Choroid plexus epithelial cell (primary cell): Measurements from ENCODE around the gene BAD.
A peak's percentile ranks its signal among the peaks of the same experiment; 100 is the strongest.
"Not testable (repeated sequence)": the region's sequence is repeated elsewhere in the genome, so short reads cannot be mapped to it uniquely, and the experiment has no call there.

Source experiments
- DNase-seq: peaks from one replicate; pipeline ENCODE4 v3.0.0-alpha.2; 2010; ENCODE audit warnings: low read depth
- H3K4me3 ChIP-seq: 2 replicates; pipeline ENCODE4 v1.5.1; 2011; ENCODE audit warnings: low read depth, mild to moderate bottlenecking, control low read depth, low read length, moderate library complexity
- TF ChIP-seq, protein P1 (sequence below): conservative IDR thresholded peaks from 2 replicates; pipeline ENCODE4 v1.5.1; 2011; ENCODE audit warnings: low read depth, mild to moderate bottlenecking, control low read depth, inconsistent platforms, low read length, moderate library complexity

Gene BAD

DNA sequence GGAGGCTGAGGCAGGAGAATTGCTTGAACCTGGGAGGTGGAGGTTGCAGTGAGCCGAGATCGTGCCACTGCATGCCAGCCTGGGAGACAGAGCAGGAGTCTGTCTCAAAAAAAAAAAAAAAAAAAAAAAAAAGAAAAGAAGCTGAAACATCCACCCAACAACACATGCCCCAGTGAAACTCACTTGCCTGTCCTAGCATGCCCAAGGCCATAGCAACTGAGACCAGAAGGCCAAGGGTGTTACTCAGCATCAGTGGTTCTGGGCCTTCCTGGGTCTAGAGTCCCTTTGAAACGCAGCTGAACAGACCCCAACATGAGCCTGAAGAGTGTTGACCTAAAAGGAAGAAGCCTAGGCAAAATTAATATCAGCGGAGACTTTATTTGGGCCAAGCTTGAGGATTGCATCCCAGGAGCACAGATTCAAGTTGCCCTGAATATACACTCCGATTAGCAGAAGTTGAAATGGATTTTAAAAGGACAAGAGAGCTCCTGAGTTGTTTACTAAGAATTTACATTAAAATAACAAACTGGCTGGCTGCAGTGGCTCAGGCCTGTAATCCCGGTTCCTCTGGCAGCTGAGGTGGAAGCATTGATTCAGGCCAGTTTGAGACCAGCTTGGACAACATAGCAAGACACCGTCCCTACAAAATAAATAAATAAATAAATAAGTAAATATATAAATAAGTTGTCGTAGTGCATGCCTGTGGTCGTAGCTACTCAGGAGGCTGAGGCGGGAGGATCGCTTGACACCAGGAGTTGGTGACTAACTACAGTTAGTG lies 40.4 kb upstream of the BAD start:
- TF ChIP-seq, protein P1, sequence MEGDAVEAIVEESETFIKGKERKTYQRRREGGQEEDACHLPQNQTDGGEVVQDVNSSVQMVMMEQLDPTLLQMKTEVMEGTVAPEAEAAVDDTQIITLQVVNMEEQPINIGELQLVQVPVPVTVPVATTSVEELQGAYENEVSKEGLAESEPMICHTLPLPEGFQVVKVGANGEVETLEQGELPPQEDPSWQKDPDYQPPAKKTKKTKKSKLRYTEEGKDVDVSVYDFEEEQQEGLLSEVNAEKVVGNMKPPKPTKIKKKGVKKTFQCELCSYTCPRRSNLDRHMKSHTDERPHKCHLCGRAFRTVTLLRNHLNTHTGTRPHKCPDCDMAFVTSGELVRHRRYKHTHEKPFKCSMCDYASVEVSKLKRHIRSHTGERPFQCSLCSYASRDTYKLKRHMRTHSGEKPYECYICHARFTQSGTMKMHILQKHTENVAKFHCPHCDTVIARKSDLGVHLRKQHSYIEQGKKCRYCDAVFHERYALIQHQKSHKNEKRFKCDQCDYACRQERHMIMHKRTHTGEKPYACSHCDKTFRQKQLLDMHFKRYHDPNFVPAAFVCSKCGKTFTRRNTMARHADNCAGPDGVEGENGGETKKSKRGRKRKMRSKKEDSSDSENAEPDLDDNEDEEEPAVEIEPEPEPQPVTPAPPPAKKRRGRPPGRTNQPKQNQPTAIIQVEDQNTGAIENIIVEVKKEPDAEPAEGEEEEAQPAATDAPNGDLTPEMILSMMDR = no peak
- H3K4me3 ChIP-seq = no peak overlapping the region
- DNase-seq = no peak

DNA sequence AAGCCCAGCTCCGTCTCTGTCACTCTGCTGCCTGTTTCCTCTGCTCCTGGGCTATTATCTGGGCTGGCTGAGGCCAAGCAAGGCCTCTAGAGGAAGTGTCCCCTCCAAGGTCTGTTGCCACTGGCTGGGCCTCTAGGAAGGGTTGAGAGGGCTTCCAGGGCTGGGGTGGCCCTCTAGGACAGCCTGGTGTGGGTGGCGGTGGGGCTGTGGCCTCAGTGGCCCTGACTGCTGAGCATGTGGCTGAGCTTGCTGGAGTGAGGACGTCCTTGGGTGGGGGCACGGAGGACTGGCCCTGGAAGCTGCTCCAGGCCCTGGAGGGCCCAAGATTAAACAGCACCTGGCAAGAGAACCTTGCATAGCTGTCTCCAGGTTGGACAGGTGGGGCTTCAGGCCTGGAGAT lies 39.5 kb upstream of the BAD start:
- not testable (repeated sequence) for H3K4me3 ChIP-seq, DNase-seq

DNA sequence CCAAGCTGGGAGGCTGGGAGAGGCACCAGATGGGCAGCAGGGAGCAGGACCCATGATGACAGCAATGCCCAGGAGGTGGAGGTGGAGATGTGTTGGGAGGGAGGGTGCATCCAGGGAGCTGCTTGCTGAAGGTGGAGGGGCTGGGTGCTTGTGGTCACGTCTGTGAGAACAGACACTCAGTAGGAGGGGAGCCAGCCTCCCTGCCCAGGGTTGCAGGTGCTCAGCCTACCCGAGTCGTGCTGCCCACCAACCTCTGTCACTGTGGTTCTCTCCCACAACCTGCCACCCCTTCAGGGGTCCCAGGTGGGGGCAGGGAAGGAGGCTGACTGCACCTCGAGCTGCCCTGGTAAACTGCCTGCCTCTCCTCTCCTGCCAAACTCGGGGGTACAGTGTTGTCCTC lies 38.9 kb upstream of the BAD start:
- TF ChIP-seq, protein P1 = no peak
- no peak for DNase-seq
- H3K4me3 ChIP-seq = no peak overlapping the region

DNA sequence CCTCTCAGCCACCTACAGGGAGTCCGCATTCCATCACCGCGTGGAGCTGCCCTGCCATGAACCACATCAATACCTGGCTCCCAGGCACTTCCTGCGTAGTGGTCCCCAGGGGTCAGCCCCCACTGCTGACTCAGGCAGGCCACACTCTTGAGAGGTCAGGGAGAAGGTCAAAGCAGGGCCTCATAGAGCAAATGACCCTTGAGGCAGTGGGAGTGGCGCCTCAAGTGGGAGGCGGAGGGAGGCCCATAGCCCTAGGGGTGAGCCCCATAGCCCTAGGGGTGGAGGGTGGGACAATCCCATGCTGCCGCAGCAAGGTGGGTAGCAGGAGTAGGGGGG lies 38.4 kb upstream of the BAD start:
- TF ChIP-seq, protein P1 = no peak
- H3K4me3 ChIP-seq = no peak overlapping the region
- no peak for DNase-seq

DNA sequence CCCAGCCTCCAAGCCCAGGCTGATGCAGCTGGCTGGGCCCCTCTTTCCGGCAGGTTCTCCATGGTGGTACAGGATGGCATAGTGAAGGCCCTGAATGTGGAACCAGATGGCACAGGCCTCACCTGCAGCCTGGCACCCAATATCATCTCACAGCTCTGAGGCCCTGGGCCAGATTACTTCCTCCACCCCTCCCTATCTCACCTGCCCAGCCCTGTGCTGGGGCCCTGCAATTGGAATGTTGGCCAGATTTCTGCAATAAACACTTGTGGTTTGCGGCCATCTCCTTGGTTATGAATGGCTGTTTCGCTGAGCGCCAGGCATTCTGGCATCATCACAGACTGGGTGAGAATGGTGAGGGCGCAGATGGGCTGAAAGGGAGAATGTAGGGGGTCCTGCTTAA lies 37.1 kb upstream of the BAD start:
- DNase-seq = peak; percentile 16
- TF ChIP-seq, protein P1 = no peak
- no peak overlapping the region for H3K4me3 ChIP-seq

DNA sequence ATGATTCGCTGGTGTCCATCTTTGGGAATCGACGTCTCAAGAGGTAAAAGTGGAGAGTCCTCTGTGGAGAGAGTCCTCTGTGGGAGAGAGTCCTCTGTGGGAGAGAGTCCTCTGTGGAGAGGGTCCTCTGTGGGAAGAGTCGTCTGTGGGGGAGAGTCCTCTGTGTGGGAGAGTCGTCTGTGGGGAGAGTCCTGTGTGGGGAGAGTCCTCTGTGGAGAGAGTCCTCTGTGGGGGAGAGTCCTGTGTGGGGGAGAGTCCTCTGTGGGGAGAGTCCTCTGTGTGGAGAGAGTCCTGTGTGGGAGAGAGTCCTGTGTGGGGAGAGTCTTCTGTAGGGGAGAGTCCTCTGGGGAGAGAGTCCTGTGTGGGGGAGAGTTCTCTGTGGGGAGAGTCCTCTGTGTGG lies 36.6 kb upstream of the BAD start:
- no peak for DNase-seq
- no peak overlapping the region for H3K4me3 ChIP-seq
- TF ChIP-seq, protein P1 = no peak

DNA sequence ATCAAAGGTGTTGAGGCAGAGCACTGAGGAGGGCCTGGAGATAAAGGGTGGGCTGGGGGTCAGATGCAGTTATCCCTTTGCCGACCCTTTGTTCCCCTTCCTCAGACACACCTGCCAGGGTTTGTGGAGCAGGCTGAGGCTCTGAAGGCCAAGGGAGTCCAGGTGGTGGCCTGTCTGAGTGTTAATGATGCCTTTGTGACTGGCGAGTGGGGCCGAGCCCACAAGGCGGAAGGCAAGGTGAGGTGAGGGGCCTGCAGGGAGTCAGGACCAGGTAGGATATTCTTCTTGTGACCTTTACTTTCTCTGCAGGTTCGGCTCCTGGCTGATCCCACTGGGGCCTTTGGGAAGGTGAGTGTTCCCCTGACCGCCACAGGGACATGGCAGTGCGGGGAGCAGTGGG lies 36.1 kb upstream of the BAD start:
- no peak overlapping the region for H3K4me3 ChIP-seq
- TF ChIP-seq, protein P1 = no peak
- no peak for DNase-seq
